ENCODE results near the gene BSPRY.

The BSPRY gene

GRCh38 chr9:113349445-113350094 is at the start of gene BSPRY:
BSPRY (plus strand) TSS chr9:113349541; CDS start chr9:113349580, 39 bp downstream.
- no peak for DNase-seq

- DNase-seq = no peak
Observed at GRCh38 chr9:113299800-113300292, 49.5 kb upstream of the BSPRY start.

DNA sequence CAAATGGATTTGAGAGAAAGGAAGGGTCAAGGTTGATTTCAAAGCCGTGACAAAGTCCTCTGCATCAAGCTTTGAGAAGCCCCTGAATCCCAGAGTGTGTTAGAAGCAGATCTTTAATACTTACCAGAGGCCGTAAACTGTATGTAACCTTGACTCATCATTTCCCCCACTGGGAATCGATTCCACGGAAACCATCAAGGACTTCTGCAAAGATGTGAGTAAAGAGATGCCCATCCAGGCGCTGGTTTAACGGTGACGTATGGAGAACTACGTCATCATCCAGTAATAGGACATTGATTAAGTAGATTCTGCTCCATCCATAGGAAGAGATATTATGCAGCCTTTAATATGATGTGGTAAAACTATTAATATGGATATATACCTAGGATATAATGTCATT is 47.8 kb upstream of the BSPRY start:
- no peak for DNase-seq

DNA sequence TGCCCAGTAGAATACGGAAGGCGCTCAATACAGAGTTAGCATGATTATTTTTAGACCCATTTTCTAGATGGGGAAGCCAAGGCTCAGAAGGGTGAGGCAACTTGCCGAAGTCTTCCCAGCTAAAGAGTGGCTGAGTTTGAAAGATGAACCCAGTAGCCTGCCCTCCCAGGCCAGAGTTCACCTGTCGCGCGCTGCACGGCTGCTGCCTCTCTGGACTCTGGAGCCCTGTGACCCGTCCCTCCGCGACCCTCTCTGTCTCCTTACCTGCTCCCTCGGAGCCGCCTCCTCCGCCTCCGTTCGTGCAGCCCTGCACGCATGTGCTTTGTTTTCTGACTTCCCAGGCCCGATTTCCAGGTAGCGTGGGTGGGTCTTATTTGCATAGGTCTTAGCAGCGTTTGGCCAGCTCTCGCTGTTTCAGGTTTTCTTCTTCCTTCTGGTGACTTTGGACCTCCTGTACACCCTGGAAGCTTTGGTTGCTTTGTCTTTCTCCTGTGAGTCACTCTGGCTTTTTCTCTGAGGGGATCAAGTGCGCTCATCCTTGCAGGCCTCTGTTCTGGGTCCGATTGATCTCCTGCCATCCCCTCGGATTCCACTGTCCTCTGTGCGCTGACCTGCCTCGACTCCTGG is 46.4 kb upstream of the BSPRY start, which contains the start of gene RNF183:
Gene RNF183 (minus strand): TSS at position 585 of the 627 bp plus-strand sequence. CDS start 5,192 bp downstream, outside the sequence.
- DNase-seq = no peak

DNA sequence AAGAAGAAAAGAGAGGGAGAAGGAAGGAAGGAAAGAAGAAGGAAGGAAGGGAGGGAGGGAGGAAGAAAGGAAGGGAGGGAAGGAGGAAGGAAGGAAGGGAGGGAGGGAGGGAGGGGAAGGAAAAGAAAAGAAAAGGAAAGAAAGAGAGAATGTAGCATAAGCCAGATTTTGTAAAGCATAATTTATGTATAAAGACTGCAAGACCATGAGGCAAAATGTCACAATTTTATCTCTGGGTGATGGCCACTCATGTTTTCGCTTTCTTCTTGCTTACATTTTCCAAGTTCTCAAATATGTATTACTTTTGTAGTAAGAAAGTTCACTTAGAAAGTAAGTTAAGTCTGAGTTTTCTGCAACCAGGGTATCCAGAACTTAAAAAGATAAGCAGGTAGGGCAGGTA is 42.8 kb upstream of the BSPRY start:
- no peak for DNase-seq

DNA sequence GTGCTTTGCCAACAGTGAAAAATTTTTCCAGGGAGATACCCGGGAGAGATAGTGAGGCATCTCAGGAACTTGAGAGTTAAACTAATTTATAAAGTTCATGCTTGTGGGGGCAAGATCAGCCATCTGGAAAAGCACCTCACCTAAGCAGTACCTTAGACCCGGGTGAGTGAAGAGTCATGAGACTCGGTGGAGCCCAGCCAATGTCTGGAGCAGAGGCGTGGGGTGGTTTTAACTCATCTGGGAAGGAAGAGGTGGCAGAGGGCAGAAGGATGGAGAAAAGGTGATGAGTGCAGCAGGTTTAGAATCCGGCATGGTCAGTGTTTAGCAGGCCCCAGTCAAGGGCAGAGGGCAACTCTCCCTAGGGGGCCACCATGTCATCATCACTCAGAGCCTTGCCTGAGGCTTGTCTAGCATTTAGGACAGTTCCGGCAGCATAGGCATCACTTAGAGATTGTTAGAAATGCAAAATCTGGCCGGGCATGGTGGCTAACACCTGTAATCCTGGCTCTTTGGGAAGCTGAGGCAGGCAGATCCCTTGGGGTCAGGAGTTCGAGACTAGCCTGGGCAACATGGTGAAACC is 41.9 kb upstream of the BSPRY start:
- DNase-seq = no peak

- no peak for DNase-seq
Observed at GRCh38 chr9:113309204-113309813, 40.0 kb upstream of the BSPRY start.

- no peak for DNase-seq
Observed at GRCh38 chr9:113310538-113310937, 38.8 kb upstream of the BSPRY start.

- peak in 2 of 14 donors; percentile 8 to 10 for DNase-seq
Observed at GRCh38 chr9:113311961-113312360, 37.4 kb upstream of the BSPRY start.

- no peak for DNase-seq
Observed at GRCh38 chr9:113313261-113313660, 36.1 kb upstream of the BSPRY start.

DNA sequence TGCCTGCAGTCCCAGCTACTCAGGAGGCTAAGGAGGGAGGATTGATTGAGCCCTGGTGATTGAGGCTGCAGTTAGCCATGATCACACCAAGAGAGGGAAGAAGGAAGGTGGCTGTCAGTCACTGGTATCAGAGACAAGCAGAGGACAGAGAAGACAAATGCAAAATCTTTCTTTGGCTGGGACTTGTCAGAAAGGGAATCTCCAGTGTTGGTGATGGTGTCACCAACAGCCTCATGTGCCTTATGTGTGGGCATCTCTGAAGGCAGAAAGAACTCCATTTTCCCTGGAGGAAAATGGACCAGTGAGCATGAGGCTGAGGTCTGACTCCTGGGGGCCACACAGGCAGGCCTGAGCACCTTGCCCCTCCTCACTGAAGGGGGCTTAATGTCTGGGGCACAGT is 34.1 kb upstream of the BSPRY start:
- DNase-seq = no peak

DNA sequence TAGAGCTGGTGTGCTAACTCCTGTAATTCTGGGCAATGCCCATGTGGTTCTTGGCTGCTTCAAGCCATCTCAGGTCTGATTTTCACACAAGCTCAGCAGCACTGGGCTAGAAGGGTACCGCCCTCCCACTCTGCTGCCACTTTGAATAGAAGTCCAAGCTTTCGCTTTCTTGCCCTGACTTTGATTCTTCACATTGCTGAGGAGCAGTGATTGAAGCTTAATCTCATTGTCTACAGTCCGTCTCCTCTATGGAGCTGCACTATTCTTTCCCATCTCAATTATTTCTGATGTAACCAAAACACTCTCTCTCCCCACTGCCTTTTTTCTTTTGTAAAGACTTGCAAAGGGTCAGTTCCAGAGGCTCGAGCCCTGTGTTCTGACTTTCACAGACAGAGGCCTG is 33.3 kb upstream of the BSPRY start:
- no peak for DNase-seq

- no peak for DNase-seq
Observed at GRCh38 chr9:113317777-113318176, 31.6 kb upstream of the BSPRY start.

DNA sequence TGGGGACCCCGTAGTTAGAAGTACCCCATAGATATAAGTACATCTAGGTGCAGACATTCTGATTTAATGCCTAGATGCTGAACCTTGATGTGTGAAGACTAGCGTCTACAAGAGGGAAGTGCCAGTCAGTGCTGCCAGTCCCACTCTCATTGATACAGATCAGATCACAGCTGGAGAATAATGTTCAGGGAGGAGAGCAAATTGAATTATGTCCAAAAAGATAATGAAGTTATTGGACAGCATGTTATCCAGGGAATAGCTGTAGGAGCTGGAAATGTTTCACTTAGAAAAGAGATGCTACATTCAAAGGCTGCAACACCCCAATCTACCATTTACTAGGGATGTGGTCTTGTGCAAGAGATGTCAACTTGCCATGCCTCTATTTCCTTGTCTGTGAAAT is 30.3 kb upstream of the BSPRY start:
- DNase-seq = no peak

DNA sequence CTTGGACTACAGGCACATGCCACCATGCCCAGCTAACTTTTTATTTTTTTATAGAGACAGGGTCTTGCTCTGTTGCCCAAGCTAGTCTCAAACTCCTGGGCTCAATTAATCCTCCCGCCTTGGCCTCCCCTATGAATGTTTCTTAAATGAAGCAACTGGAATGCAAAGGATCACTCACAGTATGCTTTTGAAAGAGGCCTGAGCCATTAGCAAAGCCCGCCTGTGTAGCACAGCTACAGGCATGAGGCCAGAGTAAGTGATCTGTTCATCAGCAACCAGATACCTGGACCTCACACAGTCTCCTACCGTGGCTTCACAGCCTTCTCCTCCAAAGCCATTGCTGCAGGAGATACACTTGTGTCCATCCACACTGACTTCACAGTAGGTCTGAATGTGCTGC is 29.3 kb upstream of the BSPRY start:
- no peak for DNase-seq

GRCh38 chr9:113322671-113323070 is 26.7 kb upstream of the BSPRY start:
- no peak for DNase-seq

- DNase-seq = no peak
Observed at GRCh38 chr9:113326230-113326629, 23.1 kb upstream of the BSPRY start.

GRCh38 chr9:113328045-113328782 is 21.1 kb upstream of the BSPRY start:
- DNase-seq = no peak

- DNase-seq = no peak
Observed at GRCh38 chr9:113331780-113332179, 17.6 kb upstream of the BSPRY start.

- DNase-seq = no peak
Observed at GRCh38 chr9:113337714-113338113, 11.6 kb upstream of the BSPRY start.

DNA sequence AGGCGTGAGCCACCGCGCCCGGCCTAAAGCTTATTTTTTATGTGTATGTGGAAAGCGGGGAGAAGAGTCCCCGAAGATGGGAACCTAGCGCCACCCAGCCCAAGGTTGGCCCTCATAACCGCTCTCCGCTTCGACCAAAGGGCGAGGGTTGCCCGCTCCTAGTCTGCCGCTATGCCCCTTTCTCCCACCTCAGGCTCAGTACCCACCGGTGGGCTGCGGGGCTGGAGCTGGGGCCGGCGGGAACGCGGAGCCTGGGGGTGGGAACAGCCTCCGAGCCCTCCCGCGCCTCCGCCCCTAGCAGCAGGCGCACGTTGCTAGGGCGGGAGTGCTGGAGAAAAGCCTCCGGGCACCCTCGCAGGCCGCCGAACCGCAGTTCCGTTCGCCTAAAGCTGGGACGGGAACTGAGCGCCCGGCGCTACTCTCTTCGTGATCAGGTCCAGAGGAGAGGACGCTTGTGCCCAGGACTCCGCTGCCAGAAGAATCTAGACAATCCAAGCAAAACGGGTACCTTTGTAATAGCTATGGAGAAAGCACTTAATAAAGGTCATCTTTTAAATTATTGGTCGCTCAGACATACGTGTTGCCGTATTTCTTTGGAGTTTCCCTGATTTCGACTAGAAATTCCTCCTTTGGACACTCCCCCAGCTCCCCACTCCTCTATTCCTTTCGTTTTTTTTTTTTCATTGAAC is 9.2 kb upstream of the BSPRY start, which contains the start of gene WDR31:
Gene WDR31 (minus strand): TSS at position 265 of the 689 bp plus-strand sequence. CDS start 8,253 bp downstream, outside the sequence.
- peak; percentile 13 to 89 (median 82) for DNase-seq

All from C1 segment of cervical spinal cord (tissue), 14 donors.